SK-N-MC (cell line): ENCODE measurements around the gene KDM1B.

Experiments used
- EZH2 ChIP-seq: fragments of 200-600 bp; sonication (generic); IDR thresholded peaks from one replicate; pipeline ENCODE4 v1.6.1; 2017; ENCODE audit warnings: antibody characterized with exemption
- FOXP2 ChIP-seq: optimal IDR thresholded peaks from 2 replicates; pipeline ENCODE3; 2011; ENCODE audit warnings: mild to moderate bottlenecking, moderate library complexity; ENCODE audit not compliant: insufficient read depth; ENCODE audit errors: extremely low read length, control extremely low read depth
- POLR2AphosphoS5 ChIP-seq: IDR thresholded peaks from 2 replicates; pipeline ENCODE4 v1.6.1; 2012; ENCODE audit warnings: mild to moderate bottlenecking, low read depth, low read length, borderline replicate concordance

DNA sequence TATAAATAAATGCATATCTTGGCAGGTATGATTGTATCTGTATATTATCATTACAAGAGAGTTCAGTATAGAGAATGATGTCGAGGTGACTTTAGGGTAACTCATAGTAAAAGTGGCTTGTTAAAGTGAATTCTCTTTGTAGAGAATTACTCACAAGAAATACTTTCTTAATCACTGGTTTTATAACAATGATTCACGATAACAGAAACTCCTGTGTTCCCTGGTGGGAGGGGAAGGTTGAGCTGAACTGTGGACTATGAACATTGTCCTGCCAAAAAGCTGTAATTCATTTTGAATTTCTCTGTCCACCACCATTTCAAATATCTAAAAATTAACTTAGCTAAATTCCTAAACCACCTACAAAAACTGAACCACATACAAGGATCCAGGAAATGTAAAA lies 8.1 kb upstream of the KDM1B start:
- TF ChIP-seq EZH2 = no peak
- no peak for TF ChIP-seq POLR2AphosphoS5
- no peak for TF ChIP-seq FOXP2
